ENCODE data around the gene MMP17. TPM values are rescaled to one million over a fixed set of nuclear protein-coding genes. Genes with fewer than 3 reads are reported as not detected.
"Not testable (repeated sequence)": the region's sequence is repeated elsewhere in the genome, so short reads cannot be mapped to it uniquely, and the experiment has no call there.

The MMP17 gene
- total RNA-seq, 1 experiment from 2014 or later: not detected

GRCh38 chr12:131862994-131863710, 35.0 kb downstream of the MMP17 start:
- DNase-seq (ENCODE audit: low spot score): no peak

GRCh38 chr12:131863711-131864396, 35.7 kb downstream of the MMP17 start:
- no peak for DNase-seq (ENCODE audit: low spot score)

- DNase-seq (ENCODE audit: low spot score): no peak
These were observed 36.3 kb downstream of the MMP17 start for GRCh38 chr12:131864469-131864868.

- DNase-seq (ENCODE audit: low spot score): no peak
These were observed 37.1 kb downstream of the MMP17 start for GRCh38 chr12:131865180-131865875.

DNA sequence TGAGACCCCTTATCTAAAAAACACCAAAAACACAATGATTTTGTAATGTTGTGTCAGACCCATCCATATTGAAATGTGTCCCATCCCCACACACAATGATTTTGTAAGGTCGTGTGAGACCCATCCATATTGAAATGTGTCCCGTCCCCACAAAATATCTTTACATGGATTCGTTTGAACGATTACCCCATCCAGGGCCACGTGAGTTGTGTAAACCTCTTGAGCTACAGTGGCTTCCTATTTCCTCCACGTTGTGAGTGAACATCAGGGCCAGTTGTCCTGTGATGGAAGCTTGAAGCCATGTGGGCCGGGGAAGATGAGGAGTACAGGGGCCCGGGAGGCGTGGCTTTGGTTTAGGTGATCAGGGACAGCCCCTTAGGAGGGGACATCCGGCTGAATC, 39.3 kb downstream of the MMP17 start:
- DNase-seq (ENCODE audit: low spot score): no peak

- no peak for DNase-seq (ENCODE audit: low spot score)
These were observed 39.9 kb downstream of the MMP17 start for GRCh38 chr12:131867891-131868675.

GRCh38 chr12:131869871-131870418, 41.8 kb downstream of the MMP17 start:
- no peak for DNase-seq (ENCODE audit: low spot score)

- DNase-seq (ENCODE audit: low spot score): no peak
These were observed 43.5 kb downstream of the MMP17 start for GRCh38 chr12:131871677-131872076.

- peak; percentile 35 for DNase-seq (ENCODE audit: low spot score)
These were observed 44.2 kb downstream of the MMP17 start for GRCh38 chr12:131872154-131873051.

- no peak for DNase-seq (ENCODE audit: low spot score)
These were observed 45.1 kb downstream of the MMP17 start for GRCh38 chr12:131873293-131873692.

- not testable (repeated sequence) for DNase-seq (ENCODE audit: low spot score)
These were observed 46.8 kb downstream of the MMP17 start for GRCh38 chr12:131874972-131875371.

DNA sequence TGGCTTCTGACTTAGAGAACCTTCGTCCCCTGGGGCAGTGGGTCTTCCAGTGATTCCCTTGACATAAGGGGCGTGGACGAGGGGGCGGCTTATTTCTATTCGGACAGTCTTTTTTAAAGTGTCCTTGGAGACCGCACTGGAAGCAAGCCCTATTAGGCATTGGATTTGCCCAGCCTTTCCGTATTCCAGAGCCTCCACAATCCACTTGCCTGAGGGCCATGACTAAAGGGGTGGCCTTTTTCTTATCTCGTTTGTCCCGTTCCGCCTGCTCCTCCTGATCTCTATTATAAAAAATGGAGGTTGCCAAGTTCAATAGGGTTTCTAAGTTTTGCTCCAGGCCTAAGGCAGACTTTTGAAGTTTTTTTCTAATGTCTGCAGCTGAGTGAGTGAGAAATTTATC, 49.0 kb downstream of the MMP17 start:
- not testable (repeated sequence) for DNase-seq (ENCODE audit: low spot score)

- not testable (repeated sequence) for DNase-seq (ENCODE audit: low spot score)
These were observed 50.2 kb downstream of the MMP17 start for GRCh38 chr12:131878436-131878835.

- DNase-seq (ENCODE audit: low spot score): no peak
These were observed 54.8 kb downstream of the MMP17 start for GRCh38 chr12:131882804-131883520.

GRCh38 chr12:131883521-131883900, 55.3 kb downstream of the MMP17 start:
- DNase-seq (ENCODE audit: low spot score): no peak

GRCh38 chr12:131885076-131885475, 56.9 kb downstream of the MMP17 start:
- not testable (repeated sequence) for DNase-seq (ENCODE audit: low spot score)

DNA sequence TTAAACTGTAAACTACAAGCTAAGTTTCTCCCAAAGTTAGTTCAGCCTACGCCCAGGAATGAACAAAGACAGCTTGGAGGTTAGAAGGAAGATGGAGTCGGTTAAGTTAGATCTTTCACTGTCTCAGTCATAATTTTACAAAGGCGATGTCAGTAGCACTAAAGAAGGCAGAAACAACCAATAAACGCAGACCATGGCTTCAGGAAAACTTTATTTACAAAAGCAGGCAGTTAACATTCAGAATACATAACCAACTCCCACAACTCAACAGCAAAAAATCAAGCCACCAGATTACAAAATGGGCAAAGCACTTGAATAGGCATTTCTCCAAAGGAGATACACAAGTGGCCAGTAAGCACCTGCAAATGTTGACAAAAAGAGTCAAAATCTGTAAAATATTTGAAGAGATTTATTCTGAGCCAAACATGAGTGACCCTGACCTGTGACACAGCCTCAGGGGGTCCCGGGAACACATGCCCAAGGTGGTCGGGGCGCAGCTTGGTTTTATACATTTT, 57.4 kb downstream of the MMP17 start:
- DNase-seq (ENCODE audit: low spot score): no peak

- DNase-seq (ENCODE audit: low spot score): not testable (repeated sequence)
These were observed 63.5 kb downstream of the MMP17 start for GRCh38 chr12:131891722-131892121.

Data from HT-29 (cell line).